ENCODE data around the gene LHPP.
"Not testable (repeated sequence)": the region's sequence is repeated elsewhere in the genome, so short reads cannot be mapped to it uniquely, and the experiment has no call there.

LHPP gene

GRCh38 chr10:124569623-124570470 lies 108.2 kb downstream of the LHPP start:
- no peak for DNase-seq (ENCODE audit: low read depth, low spot score)

GRCh38 chr10:124570646-124571045 lies 109.0 kb downstream of the LHPP start:
- no peak for DNase-seq (ENCODE audit: low read depth, low spot score)

- no peak for DNase-seq (ENCODE audit: low read depth, low spot score)
These were observed 111.1 kb downstream of the LHPP start for GRCh38 chr10:124572751-124573150.

- no peak for DNase-seq (ENCODE audit: low read depth, low spot score)
These were observed 112.3 kb downstream of the LHPP start for GRCh38 chr10:124573726-124574455.

- DNase-seq (ENCODE audit: low read depth, low spot score): no peak
These were observed 112.9 kb downstream of the LHPP start for GRCh38 chr10:124574456-124575070.

GRCh38 chr10:124575107-124576035 lies 113.7 kb downstream of the LHPP start:
- no peak for DNase-seq (ENCODE audit: low read depth, low spot score)

GRCh38 chr10:124576526-124577420 lies 115.2 kb downstream of the LHPP start:
- no peak for DNase-seq (ENCODE audit: low read depth, low spot score)

GRCh38 chr10:124577651-124578050 lies 116.0 kb downstream of the LHPP start:
- DNase-seq (ENCODE audit: low read depth, low spot score): no peak

GRCh38 chr10:124578231-124579010 lies 116.8 kb downstream of the LHPP start:
- DNase-seq (ENCODE audit: low read depth, low spot score): no peak

- DNase-seq (ENCODE audit: low read depth, low spot score): peak; percentile 14
These were observed 117.4 kb downstream of the LHPP start for GRCh38 chr10:124579011-124579399.

- no peak for DNase-seq (ENCODE audit: low read depth, low spot score)
These were observed 124.5 kb downstream of the LHPP start for GRCh38 chr10:124586142-124586541.

GRCh38 chr10:124587811-124588211 lies 126.2 kb downstream of the LHPP start:
- no peak for DNase-seq (ENCODE audit: low read depth, low spot score)

- not testable (repeated sequence) for DNase-seq (ENCODE audit: low read depth, low spot score)
These were observed 126.7 kb downstream of the LHPP start for GRCh38 chr10:124588341-124588735.

- no peak for DNase-seq (ENCODE audit: low read depth, low spot score)
These were observed 127.3 kb downstream of the LHPP start for GRCh38 chr10:124588736-124589490.

GRCh38 chr10:124589491-124590041 lies 127.9 kb downstream of the LHPP start:
- DNase-seq (ENCODE audit: low read depth, low spot score): peak; percentile 85

GRCh38 chr10:124590216-124591122 lies 128.8 kb downstream of the LHPP start:
- peak; percentile 19 for DNase-seq (ENCODE audit: low read depth, low spot score)

GRCh38 chr10:124591123-124591495 lies 129.5 kb downstream of the LHPP start:
- no peak for DNase-seq (ENCODE audit: low read depth, low spot score)

Measured in astrocyte of the hippocampus (primary cell).